Measurements from ENCODE around the gene TINCR. TPM values are rescaled to one million over a fixed set of nuclear protein-coding genes. Genes with fewer than 3 reads are reported as not detected.

Gene TINCR
- total RNA-seq, 1 experiment from 2014 or later, result 0.17 TPM

DNA sequence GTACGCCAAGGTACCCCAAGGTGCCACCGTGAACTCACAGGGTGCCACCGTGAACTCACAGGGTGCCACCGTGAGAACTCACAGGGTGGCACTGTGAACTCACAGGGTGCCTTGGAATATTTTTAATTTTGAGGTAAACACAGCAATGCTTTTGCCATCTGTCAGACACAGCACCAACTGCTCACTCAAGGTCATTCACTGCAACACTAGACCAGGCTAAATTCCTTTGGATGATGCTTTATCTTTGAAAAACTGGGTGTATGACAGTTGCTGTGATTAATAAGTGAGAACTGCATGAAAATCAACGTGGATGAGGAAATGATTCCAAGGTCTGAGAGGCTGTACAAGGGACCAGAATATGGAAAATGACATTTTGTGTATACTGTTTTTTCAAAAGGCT lies 35.9 kb upstream of the TINCR start:
- Histone ChIP-seq H4K20me1 (ENCODE audit: control insufficient read depth, insufficient read depth, insufficient read length) (no peaks in the 10 kb centered on the region), H3K9ac (ENCODE audit: extremely low read depth, insufficient read length, low read length) (no peak overlapping the region), H3K79me2 (ENCODE audit: insufficient read depth, low read length) (no peaks in the 10 kb centered on the region), H3K4me1 (ENCODE audit: insufficient read depth, low read length) (no peaks in the 10 kb centered on the region), H3K4me2 (ENCODE audit: insufficient read depth, insufficient read length, low read length) (no peak overlapping the region), H3K4ac (ENCODE audit: low read depth, low read length) (no peak overlapping the region), H3K9me3 (ENCODE audit: control insufficient read depth, low read depth, low read length) (no peaks in the 10 kb centered on the region), H4K5ac (ENCODE audit: insufficient read length, low read depth, low read length) (no peak overlapping the region), H2AK5ac (ENCODE audit: insufficient read length, low read length) (no peak overlapping the region), H3K79me1 (ENCODE audit: insufficient read depth, low read depth, low read length, poor library complexity, severe bottlenecking) (peaks cover 2% of the 10 kb centered on the region), H3T11ph (ENCODE audit: low read length) (no peak overlapping the region), H3K27me3 (ENCODE audit: insufficient read depth, low read length) (no peaks in the 10 kb centered on the region), H2BK5ac (ENCODE audit: insufficient read length, low read length) (no peak overlapping the region), H2BK20ac (ENCODE audit: low read depth, low read length, poor library complexity, severe bottlenecking) (no peak overlapping the region), H3K27ac (ENCODE audit: insufficient read length, low read depth, low read length) (no peak overlapping the region), H3K23ac (ENCODE audit: insufficient read length, low read depth, low read length) (no peak overlapping the region), H4K8ac (replicated peaks; ENCODE audit: insufficient read length, low read depth, low read length) (no peak overlapping the region), H4K91ac (ENCODE audit: insufficient read length, low read depth, low read length) (no peak overlapping the region), H3K23me2 (ENCODE audit: insufficient read length, low read depth, low read length, poor library complexity, severe bottlenecking) (no peaks in the 10 kb centered on the region), H3K56ac (ENCODE audit: insufficient read length, low read depth, low read length) (no peak overlapping the region), H2AFZ (ENCODE audit: low read length) (no peak overlapping the region), H2BK15ac (ENCODE audit: low read depth, low read length) (no peak overlapping the region), H3K18ac (ENCODE audit: insufficient read length, low read depth, low read length) (no peak overlapping the region), H2BK12ac (ENCODE audit: insufficient read length, low read depth, low read length) (no peak overlapping the region), H3K14ac (ENCODE audit: insufficient read depth, low read length) (no peak overlapping the region), H2BK120ac (ENCODE audit: low read depth, low read length, poor library complexity, severe bottlenecking) (no peak overlapping the region)
- TF ChIP-seq, protein P1, sequence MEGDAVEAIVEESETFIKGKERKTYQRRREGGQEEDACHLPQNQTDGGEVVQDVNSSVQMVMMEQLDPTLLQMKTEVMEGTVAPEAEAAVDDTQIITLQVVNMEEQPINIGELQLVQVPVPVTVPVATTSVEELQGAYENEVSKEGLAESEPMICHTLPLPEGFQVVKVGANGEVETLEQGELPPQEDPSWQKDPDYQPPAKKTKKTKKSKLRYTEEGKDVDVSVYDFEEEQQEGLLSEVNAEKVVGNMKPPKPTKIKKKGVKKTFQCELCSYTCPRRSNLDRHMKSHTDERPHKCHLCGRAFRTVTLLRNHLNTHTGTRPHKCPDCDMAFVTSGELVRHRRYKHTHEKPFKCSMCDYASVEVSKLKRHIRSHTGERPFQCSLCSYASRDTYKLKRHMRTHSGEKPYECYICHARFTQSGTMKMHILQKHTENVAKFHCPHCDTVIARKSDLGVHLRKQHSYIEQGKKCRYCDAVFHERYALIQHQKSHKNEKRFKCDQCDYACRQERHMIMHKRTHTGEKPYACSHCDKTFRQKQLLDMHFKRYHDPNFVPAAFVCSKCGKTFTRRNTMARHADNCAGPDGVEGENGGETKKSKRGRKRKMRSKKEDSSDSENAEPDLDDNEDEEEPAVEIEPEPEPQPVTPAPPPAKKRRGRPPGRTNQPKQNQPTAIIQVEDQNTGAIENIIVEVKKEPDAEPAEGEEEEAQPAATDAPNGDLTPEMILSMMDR (conservative IDR thresholded peaks at IDR 0.05), result no peak
- WGBS (ENCODE audit: extremely low coverage, insufficient read length, low lambda C conversion rate), result no CpG with 5 or more reads among the region's 5 CpGs
- no peak overlapping the region for H3K27ac Mint-ChIP-seq
- no peaks in the 10 kb centered on the region for H3K9me3 Mint-ChIP-seq
- H3K27me3 Mint-ChIP-seq (ENCODE audit: low read depth), result no peaks in the 10 kb centered on the region
- DNase-seq, result no peak
- peaks cover 37 to 92% (median 85%) of the 10 kb centered on the region in 3 experiments; a peak in 6 of 7 replicates for H3K36me3 Mint-ChIP-seq (ENCODE audit: insufficient read depth in 1 of 3, low read depth in 3 of 3)
- no peak overlapping the region for H3K4me3 Mint-ChIP-seq
- H3K4me1 Mint-ChIP-seq, result no peaks in the 10 kb centered on the region
